HG02610 (cell line): ENCODE measurements around the gene CRTAC1.

Experiments used
- ATAC-seq: cut with Tn5 transposase; IDR thresholded peaks from one replicate; pipeline ENCODE4 v1.9.1; 2021; ENCODE audit warnings: mild to moderate bottlenecking, moderate library complexity; ENCODE audit not compliant: unreplicated experiment

Gene CRTAC1

DNA sequence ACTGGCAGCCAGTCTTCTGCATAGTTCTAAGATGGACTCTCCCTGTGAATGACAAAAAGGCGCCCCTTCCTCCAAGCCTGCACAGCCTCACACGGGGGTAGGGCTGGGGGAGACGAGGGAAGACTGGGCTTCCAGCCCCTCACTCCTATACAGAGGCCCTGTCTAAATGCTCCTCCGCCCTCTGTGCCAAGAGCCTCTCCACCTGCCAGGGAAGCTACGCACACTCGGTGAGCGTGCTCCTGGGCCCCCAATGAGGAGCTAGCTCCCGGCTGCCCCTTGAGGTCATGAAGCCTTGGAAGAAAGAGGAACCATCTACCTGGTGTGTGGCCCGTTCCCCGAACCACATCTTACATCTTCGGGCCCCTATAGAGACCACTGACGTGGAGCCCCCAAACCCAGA lies 54.8 kb downstream of the CRTAC1 start:
- no peak for ATAC-seq

DNA sequence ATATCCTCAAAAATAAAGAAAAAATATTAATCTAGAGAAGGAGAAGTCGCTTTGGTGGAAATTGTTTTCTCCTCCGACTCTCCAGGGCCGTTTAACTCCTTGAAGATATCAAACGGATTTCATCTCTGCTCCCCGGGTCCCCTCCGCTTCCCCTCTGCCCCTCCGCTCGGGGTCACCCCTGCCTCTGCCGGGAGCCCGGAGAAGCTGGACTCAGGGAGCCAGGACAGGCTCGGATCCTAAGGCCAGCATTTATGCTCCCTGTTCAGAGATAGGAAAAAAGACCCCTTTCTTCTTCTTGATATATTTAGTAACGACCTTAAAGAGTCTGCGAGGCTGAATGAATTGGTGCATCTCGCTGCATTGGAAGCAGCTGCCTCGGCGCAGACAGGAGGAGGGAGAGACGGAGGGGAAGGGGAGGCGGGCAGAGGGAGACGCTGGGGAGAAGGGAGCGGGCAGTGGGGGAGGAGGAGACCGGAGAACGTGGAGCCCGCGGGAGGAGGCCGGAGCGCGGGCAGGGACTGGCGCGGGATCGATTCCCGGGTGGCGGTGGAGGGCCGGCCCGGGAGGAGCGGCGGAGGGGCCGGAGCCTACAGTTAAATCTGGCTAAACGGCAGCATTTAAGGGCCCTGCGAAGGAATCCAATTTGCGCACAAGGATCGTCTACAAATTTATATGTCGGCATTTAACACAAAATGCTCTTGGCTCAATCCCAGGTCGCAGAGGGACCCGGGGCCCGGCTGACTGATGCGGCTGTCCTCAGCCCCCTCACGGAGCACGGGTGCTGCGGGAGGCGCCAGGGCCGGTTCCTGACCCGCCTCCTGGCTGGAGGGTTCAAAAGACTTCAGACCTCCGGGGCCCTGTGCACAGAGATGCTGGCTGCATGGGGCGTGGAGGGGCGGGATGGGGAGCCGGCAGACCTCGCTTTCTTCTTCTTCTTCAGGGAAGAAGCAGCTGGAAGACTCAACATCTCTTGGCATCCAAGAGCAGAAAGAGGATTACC lies 55.6 kb downstream of the CRTAC1 start:
- no peak for ATAC-seq

DNA sequence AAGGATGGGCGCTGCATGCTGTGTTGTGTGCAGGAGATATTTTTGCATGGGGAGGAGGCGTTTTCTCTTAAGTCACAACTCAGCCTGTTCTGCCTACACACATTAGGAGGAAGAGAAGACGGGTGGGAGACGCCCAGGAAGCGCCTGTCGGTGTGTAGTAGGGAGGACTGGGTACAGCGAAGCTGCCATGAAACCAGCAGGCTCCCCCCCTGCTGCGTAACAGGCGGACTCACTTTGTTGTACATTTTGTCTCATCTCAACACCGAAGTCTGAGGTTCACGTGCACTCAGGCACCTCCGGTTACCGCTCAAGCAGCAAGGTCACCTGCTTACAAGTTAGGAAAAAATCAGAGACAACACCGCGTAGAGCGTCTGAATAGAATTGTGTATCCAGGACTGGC lies 56.3 kb downstream of the CRTAC1 start:
- no peak for ATAC-seq

DNA sequence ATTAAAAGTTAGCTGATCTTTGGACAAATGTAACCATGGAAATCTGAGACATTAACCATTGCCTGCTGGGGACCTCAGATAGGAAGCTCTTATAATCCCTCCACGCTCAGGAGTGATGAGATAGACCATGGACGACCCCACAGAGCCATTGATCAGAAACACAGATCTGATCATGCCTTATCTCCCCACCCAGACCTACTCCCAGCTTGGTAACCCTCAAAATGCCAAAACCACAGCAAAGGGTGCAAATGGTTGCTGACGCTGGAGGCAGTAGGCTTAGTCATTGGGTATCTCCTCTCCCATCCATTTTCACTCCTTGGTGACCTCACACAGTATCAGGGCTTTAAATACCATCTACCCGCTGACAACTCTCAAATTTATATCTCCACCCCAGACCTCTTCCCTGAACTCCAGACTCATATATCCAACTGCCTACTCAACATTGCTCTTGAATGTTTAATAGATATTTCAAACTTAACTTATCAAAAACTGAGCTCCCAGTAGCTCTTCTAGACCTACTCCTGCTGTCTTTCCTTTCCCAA lies 60.8 kb downstream of the CRTAC1 start:
- no peak for ATAC-seq

DNA sequence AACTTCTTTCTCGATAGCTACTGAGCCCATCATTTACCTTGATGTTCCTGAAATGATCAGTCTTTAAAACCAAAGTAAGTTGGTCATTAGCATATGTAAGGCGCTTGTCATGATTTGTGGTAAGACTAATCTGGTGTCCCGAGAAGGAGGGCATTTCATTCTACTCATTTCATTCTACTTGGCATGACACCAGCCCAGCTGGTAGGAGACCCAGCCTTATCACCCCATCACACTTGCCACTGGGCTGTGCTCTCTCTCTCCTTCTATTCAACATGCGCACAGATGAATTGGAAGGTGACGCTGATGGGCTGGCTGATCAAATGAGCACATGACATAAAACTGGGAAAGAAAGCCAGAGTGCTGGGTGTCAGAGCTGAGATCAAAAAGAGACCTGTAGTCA lies 65.7 kb downstream of the CRTAC1 start:
- ATAC-seq: no peak

DNA sequence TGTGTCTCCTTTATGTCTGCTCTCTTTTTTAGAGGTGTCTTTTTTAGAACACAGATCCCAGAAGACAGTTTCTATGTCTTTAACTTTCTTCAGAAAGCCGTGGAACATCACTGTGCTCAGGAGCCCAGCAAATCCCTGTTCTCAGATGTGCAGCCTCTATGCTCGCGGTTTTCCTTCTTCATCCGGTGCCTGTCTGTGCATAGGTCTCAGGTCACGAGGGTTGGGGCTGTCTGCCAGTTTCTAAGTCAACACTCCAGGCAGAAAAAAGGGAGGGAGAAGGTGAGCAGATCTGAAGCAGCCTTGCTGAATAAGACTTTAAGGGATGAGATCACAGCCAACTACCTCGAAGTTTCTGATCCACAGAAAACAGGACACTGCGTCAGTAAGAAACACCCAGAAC lies 68.5 kb downstream of the CRTAC1 start:
- no peak for ATAC-seq

DNA sequence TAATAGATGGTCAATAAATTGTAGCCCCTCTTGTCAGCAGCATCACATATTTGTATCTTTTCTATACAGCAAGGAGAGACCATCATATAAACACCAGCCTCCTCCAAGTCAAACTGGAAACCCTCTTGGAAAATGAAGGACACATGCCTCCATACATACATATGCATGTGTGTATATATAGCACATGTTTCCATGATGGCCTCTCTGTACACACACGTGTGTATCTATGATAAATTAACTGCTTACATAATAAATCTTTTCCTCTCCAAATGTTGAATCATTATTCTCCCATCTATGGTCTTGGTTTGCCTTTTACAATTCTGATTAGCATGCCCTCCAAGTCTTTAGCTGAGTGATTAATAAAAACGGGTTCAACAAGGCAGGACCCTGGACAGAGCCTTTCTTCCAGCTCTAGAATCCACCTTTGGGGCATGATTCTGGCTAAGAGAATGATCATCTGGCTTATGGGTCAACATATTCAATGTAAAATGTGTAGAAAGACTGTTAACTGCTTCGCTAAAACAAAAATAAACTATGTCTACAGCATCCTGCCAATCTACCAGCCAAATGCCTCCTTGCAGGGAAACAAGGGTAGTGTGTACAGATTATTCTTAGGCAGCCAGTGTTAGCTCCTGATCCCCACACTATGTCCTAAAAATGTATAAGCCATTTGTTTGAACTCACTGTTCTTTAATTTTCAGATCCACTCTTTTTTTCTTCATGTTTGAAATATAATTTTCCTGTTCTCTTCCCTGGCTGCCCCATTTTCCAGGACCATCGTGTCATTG lies 70.0 kb downstream of the CRTAC1 start:
- no peak for ATAC-seq

DNA sequence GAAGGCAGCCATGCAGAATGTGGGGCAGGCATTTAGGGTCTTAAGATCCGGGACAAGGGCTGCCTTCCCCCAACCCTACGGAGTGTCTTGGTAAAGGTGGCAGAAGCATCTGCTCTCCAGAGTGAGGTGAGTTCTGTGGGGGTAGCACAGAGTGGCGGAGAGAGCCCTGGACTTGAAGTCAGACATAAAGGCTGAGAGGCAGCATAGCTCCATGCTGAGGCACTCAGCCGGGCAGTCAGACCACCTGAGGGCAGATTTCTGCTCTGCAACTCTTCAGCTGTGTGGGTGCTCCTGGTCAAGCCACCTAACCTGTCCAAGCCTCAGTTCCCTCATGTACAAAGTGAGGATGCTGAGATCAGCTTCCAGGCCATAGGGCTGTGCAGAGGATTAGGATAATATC lies 81.0 kb downstream of the CRTAC1 start:
- ATAC-seq: no peak

DNA sequence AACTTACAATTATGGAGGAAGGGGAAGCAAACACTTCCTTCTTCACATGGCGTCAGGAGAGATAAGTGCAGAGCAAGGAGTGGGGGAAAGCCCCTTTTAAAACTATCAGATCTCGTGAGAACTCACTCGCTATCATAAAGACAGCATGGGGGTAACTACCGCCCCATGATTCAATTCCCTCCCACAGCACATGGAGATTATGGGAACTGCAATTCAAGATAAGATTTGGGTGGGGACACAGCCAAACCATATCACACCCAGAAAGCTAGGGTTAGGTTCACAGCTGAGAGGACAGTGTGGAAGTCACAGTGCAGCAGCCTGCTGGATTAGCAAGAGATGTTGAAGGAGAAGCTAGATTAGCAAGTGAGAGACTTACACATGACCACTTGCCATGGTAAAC lies 81.6 kb downstream of the CRTAC1 start:
- no peak for ATAC-seq

DNA sequence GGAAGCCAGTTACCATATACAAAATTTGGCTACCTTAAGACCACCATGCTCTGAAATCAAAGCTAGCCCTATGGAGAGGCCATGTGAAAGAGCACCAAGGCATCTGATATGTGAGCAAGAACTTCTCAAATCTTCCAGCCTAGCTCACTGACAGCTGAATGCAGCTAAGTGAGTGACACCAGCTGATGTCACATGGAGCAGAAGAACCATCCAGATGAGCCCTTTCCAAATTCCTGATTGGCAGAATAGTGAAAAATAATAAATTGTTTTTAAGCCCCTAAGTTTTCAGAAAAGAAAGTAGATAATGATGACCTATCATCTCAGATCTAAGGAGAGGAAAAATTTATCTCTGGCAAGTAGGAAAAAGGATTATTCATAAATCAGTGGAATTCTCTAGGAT lies 85.6 kb downstream of the CRTAC1 start:
- no peak for ATAC-seq

DNA sequence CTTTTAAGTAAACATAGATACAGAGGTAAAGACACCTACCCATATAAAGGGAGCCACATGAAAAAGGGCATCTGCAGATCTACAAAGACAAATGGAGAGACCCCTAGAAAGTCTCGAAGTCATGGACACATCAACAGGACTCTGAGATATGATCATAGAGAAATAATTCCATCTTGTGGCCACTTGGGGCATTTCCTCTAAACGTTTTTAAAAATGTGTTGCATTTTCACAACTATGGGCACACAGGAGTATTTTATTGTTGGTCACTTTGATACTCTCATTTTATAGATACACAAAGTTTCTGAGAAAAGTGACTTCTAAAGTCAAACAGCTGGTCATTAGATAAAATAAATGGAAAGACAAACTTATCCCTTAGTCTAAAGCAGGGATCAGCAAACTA lies 87.1 kb downstream of the CRTAC1 start:
- ATAC-seq: no peak

DNA sequence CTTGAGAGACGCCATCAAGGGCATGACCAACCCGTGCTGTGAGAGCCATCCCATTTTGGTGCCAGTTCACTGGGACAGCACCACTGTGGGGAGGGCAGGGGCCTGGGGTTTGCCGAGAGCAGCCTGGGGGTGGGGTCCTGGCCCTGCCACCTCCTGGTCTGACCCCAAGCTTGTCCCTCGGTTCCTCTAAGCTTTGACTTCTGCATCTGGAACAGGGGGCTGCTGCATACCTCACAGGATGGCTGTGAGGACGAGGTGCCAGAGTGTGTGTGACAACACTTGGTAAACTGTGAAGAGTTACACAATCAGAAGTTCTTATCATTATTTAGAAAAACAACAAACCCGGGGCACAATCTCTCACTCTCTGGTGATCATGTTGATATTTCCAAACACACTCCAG lies 89.9 kb downstream of the CRTAC1 start:
- ATAC-seq: no peak

DNA sequence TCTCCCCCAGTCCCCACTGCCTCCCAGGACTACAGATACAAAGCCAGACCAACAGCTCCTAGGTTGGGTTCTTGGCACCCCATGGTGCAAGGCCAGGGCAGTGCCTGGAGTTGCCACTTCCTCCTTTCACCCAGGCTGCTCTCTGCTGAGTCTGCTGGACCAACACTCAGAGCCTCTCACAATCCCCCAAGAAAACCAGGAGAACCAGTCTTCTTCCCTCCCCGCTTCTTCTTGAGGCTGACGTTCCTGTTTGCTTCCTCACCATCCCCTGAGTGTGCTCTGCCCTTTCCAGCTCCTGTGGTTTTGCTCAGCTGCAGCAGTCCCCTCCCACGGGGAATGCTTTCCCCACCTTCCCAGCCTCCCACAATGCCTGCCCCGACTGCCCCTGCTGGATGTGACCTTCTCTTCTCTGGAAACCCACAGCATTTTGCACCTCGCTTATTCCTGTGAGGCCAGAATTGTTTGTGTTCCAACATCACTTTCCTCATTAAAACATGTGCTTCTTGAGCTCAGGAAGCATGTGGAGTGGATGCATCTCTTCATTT lies 90.9 kb downstream of the CRTAC1 start:
- ATAC-seq: no peak

DNA sequence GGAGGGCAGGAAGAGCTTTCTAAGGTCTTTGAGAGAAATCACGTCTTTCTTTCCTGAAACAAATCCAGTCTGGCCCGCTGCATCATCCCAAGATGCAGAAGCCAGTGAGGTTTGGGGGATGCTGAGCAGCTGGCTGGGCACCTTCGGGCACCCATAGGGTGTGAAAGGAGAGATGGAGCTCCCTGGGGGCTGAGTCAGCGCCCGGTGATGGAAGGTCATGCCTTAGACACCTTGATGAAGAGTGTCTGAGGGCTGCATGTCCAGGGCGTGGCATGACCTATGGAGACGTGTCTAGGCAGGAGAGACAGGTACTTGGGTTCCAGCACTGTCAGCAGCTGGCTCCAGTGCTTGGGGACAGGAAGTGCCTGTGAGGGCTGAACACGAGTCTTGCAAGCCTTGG lies 92.5 kb downstream of the CRTAC1 start:
- ATAC-seq: no peak

DNA sequence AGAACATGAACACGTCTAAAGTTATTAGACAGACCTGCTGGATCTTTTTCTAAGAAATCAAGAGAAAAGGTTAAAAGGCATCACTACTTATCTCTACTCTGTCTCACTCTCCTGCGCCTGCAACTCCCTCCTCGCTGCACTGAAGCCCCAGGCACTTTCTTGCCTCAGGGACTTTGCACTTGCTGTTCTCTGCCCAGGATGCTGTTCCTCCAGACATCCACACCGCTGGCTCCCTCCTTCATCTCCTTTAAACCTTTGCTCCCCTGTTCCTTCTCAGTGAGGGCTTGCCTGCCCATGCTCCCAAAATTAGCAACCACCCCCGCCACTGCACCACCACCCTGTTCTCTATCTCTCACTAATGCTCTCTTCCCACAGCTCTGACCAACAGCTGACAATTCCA lies 93.4 kb downstream of the CRTAC1 start:
- no peak for ATAC-seq

DNA sequence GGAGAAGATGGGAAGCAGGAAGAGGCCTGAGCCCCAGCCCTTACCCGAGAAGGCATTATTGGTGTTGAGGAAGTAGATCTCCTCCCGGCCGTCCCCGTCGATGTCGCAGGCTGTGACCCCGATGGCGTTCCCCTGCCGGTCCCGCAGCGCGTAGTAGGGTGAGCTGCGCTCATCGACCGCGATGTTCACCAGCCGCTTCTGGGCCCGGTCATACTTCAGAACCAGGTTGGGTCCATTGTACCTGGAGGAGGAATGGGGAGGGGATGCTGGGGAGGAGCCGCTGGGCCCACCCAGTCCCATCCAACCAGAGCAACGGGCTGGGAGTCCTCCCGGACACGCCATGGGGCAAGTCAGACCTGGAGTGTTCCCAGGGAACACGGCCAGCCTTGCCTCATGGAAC lies 94.3 kb downstream of the CRTAC1 start:
- ATAC-seq: no peak

DNA sequence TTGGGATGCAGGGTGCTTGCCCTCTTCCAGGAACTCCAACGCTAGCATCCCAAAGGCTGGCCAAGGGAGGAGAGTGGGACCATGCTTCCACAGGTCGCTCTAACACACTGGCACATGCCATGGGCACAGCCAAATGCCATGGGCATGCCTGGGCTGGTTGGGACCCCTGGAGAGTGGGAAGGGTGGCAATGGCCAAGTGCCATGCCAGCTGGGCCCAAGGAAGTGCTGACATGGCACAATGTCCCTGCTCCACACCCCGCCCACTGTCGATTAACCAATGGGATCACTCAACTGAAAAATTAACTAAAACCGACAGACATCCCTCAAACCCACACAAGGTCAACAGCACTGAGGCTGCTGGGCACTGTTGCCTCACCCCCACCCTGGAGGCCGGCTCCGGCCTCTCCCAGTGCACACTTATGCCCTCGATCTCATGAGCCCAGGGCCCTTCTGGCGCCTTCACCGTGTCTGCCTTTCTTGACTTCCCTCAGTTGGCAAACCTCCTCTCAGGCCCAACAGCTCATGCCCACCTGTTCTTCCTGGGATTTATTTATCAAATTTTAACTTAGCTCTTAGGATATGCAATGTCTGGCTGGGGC lies 97.4 kb downstream of the CRTAC1 start:
- no peak for ATAC-seq

DNA sequence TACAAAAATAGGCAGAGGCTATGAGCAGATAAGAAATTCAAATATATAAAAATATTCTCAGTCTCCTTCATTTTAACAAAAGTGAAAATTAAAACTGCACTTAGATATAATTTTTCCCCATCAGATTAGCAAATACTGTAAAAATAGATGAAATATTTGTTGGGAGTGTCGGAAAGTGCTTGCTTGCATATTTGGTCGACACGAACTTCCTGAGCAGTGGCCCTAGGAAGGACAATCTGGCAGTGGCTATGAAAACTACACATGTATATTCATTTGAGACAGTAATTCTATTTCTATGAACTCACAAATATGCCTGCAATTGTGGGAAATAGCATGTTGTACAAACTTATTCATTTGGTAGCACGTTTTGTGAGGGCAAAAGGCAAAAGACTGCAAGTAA lies 99.4 kb downstream of the CRTAC1 start:
- no peak for ATAC-seq

DNA sequence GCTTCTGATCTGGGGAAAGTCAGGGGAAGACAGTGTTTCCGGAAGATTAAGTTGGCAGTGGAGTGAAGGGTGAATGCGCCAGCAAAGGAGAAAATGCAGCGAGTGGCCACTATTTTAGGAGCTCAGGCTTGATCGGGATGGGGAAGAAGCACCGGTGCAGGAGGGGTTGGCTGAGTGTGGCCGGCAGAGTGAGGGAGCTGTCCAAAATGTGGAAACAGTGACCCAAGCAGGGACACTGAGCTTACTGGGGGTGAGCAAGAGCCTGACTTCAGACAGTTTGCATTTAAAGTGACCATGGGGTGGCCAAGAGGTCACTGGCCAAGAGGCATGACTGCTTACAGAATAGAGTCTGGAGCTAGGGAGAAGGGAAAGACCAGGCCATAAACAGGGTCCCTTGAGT lies 101.5 kb downstream of the CRTAC1 start:
- ATAC-seq: no peak

DNA sequence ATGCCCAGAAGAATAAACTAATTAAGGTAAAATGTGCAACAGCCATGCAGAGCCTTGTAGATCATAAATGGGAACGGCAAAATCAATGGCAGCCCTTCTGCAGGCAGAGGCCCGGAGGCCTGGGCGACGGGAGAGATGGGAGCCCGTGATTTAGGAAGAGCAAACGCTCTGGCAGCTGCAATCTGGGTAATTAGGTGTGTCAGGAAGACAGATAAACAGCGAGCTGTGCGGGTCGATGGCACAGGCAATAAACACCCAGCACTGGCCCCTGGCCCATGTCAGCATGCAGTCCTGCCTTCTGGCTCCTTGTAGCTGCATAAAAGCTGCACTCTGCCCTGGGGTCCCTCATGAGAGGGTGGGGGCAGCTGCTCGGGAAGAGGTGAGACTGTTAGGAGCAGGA lies 102.8 kb downstream of the CRTAC1 start:
- ATAC-seq: no peak

DNA sequence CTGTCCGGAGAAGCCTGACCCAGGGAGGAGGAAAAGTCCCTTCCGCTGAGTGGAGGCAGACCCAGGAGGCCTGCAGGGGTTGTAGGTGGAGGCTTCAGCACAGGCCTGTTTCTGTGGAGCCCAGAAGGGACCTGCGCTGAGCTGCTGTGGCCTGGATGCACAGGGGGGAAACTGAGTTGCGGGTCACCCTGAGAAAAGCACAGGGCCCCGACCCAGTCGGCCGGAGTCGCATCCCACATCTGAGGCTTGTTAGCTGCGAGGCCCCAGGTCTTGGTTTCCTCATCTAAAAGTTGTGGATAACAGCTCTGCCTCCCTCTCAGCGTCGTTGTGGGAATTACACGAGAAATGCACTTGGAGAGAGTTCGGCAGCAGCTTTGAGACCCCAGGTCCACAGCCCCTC lies 104.4 kb downstream of the CRTAC1 start:
- no peak for ATAC-seq
